Measurements from ENCODE around the gene MUC20.

Gene MUC20

GRCh38 chr3:195752546-195753331 is 32.0 kb downstream of the MUC20 start:
- no peaks in the 10 kb centered on the region for H3K36me3 ChIP-seq (ENCODE audit: control insufficient read depth, insufficient read depth, low read length)
- no peak for TF ChIP-seq CTCF (IDR thresholded peaks at IDR 0.05; ENCODE audit: insufficient read depth, low read length, poor library complexity, severe bottlenecking)
- DNase-seq (ENCODE audit: extremely low read depth, insufficient read length): no peak
- H3K27me3 ChIP-seq (replicated peaks; ENCODE audit: control insufficient read depth, insufficient read depth, low read length): no peaks in the 10 kb centered on the region; the same call in 1 of the 2 replicates
- H3K4me3 ChIP-seq (replicated peaks; ENCODE audit: low read depth, low read length): no peak overlapping the region

GRCh38 chr3:195753581-195753980 is 32.8 kb downstream of the MUC20 start:
- Histone ChIP-seq H3K36me3 (ENCODE audit: control insufficient read depth, insufficient read depth, low read length) (no peaks in the 10 kb centered on the region), H3K4me3 (replicated peaks; ENCODE audit: low read depth, low read length) (no peak overlapping the region), H3K27me3 (replicated peaks; ENCODE audit: control insufficient read depth, insufficient read depth, low read length) (no peaks in the 10 kb centered on the region; the same call in none of the 2 replicates)
- TF ChIP-seq CTCF (IDR thresholded peaks at IDR 0.05; ENCODE audit: insufficient read depth, low read length, poor library complexity, severe bottlenecking): no peak
- no peak for DNase-seq (ENCODE audit: extremely low read depth, insufficient read length)

- no peaks in the 10 kb centered on the region; the same call in none of the 2 replicates for H3K27me3 ChIP-seq (replicated peaks; ENCODE audit: control insufficient read depth, insufficient read depth, low read length)
- H3K36me3 ChIP-seq (ENCODE audit: control insufficient read depth, insufficient read depth, low read length): no peaks in the 10 kb centered on the region
- no peak overlapping the region for H3K4me3 ChIP-seq (replicated peaks; ENCODE audit: low read depth, low read length)
- DNase-seq (ENCODE audit: extremely low read depth, insufficient read length): no peak
- TF ChIP-seq CTCF (IDR thresholded peaks at IDR 0.05; ENCODE audit: insufficient read depth, low read length, poor library complexity, severe bottlenecking): no peak
Observed at GRCh38 chr3:195754141-195754540, 33.4 kb downstream of the MUC20 start.

- Histone ChIP-seq H3K36me3 (ENCODE audit: control insufficient read depth, insufficient read depth, low read length) (no peaks in the 10 kb centered on the region), H3K27me3 (replicated peaks; ENCODE audit: control insufficient read depth, insufficient read depth, low read length) (no peaks in the 10 kb centered on the region; the same call in none of the 2 replicates), H3K4me3 (replicated peaks; ENCODE audit: low read depth, low read length) (no peak overlapping the region)
- TF ChIP-seq CTCF (IDR thresholded peaks at IDR 0.05; ENCODE audit: insufficient read depth, low read length, poor library complexity, severe bottlenecking): no peak
- DNase-seq (ENCODE audit: extremely low read depth, insufficient read length): no peak
Observed at GRCh38 chr3:195754906-195755305, 34.1 kb downstream of the MUC20 start.

- no peaks in the 10 kb centered on the region; the same call in none of the 2 replicates for H3K27me3 ChIP-seq (replicated peaks; ENCODE audit: control insufficient read depth, insufficient read depth, low read length)
- no peak for DNase-seq (ENCODE audit: extremely low read depth, insufficient read length)
Observed at GRCh38 chr3:195755391-195755790, 34.6 kb downstream of the MUC20 start.

More at GRCh38 chr3:195755391-195755790, 34.6 kb downstream of the MUC20 start:
- no peaks in the 10 kb centered on the region for H3K36me3 ChIP-seq (ENCODE audit: control insufficient read depth, insufficient read depth, low read length)
- no peak for TF ChIP-seq CTCF (IDR thresholded peaks at IDR 0.05; ENCODE audit: insufficient read depth, low read length, poor library complexity, severe bottlenecking)
- H3K4me3 ChIP-seq (replicated peaks; ENCODE audit: low read depth, low read length): no peak overlapping the region

All from GM06990 (cell line).